IPS-18c (cell line): ENCODE measurements around the gene DAAM1.

Source experiments
- H3K4me3 ChIP-seq: 2 replicates; pipeline ENCODE4 v1.7.0; 2013; ENCODE audit warnings: low read depth, mild to moderate bottlenecking, low read length, moderate library complexity; ENCODE audit not compliant: insufficient read depth
- H3K9me3 ChIP-seq: one replicate; pipeline ENCODE4 v1.6.1; 2013; ENCODE audit warnings: mild to moderate bottlenecking, low read length, moderate library complexity; ENCODE audit not compliant: control insufficient read depth, insufficient read depth

DAAM1 gene

GRCh38 chr14:59311723-59312122, 123.3 kb downstream of the DAAM1 start:
- Histone ChIP-seq H3K9me3 (no peaks in the 10 kb centered on the region), H3K4me3 (no peak overlapping the region)

GRCh38 chr14:59313144-59313651, 124.7 kb downstream of the DAAM1 start:
- H3K4me3 ChIP-seq = no peak overlapping the region
- H3K9me3 ChIP-seq = no peaks in the 10 kb centered on the region

GRCh38 chr14:59313658-59314608, 125.5 kb downstream of the DAAM1 start:
- no peaks in the 10 kb centered on the region for H3K9me3 ChIP-seq

DNA sequence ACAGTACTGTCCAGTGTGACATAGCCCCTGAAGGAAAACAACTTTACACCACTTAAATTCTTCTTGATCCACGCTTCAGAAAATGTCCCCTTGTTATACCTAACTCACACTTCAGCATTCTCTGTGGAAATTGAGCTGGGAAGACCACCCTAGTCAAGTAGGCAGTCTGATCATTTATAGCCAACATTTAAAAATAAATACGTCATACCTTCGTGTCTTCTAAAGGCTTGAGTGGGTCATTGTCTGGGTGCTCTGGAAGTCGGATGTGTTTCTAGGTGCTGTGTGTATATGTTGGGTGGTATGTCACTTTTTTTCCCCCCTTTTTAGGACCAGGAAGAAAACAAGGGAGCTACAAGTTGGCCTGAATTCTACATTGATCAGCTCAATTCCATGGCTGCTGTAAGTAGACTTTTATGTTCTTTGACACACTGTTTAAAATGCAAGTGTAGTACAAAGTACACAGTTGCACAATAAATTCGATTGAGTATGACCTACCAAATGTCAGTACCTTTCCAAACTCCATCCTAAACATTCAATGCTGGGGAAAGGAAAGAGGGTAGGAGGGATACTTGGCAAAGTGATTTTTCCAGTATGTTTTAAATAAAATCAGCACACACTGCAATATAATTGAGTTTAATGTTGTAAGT, 126.6 kb downstream of the DAAM1 start:
- Histone ChIP-seq H3K4me3 (no peak overlapping the region), H3K9me3 (no peaks in the 10 kb centered on the region)

More at GRCh38 chr14:59313658-59314608, 125.5 kb downstream of the DAAM1 start:
- no peak overlapping the region for H3K4me3 ChIP-seq

GRCh38 chr14:59316151-59316830, 127.8 kb downstream of the DAAM1 start:
- Histone ChIP-seq H3K4me3 (no peak overlapping the region), H3K9me3 (no peaks in the 10 kb centered on the region)

DNA sequence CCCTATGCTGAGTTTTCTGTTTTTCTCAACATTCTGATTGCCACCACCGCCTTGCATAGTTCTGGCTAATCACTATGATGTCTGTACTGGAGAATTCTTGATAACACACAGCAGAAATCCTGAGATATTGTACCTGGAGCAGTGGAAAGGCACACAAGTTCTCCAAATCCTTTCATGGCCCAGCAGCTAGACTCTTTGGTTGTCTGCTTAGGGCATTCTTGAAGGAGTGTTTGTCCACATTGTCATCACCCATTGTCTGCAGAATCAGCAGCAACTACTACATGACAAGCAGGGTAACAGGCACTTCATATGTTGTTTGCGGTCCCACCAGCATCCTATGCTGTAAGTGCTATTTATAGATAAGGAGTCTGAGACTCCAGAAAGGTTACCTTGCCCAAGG, 128.9 kb downstream of the DAAM1 start:
- H3K4me3 ChIP-seq = no peak overlapping the region
- H3K9me3 ChIP-seq = no peaks in the 10 kb centered on the region

DNA sequence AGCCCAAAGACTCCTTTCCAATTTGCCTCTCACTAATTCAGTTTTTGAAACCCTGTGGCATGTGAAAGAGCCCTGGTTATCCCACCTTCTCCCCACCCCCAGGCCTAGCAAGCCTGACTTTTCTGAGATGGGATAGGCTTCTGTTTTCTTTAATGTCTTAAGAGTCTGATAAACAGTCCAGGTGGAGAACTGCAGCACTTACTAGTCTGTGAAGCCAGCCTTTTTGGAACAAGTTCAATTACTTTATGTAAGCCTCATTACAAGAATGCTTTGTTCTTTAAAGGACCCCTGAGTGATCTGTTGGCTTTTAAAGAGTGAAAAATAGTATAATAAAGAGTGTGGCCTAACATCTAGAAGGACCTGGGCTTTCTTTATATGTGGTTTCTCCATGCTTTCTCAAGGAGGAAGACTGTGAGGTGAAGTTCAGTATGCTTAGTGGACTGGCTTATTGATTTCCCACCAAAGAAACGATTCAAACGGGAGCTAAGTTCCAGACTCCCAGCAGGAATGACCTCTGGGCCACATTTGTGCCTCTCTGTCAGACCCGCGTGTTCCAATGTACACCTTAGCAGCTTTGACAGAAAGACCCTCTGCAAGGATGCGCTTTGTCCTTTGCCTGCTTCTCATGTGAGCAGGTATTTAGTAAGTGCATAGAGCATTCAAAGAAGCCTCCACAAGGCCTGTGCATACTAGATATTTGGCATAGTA, 129.5 kb downstream of the DAAM1 start:
- H3K4me3 ChIP-seq = no peak overlapping the region
- H3K9me3 ChIP-seq = no peaks in the 10 kb centered on the region

DNA sequence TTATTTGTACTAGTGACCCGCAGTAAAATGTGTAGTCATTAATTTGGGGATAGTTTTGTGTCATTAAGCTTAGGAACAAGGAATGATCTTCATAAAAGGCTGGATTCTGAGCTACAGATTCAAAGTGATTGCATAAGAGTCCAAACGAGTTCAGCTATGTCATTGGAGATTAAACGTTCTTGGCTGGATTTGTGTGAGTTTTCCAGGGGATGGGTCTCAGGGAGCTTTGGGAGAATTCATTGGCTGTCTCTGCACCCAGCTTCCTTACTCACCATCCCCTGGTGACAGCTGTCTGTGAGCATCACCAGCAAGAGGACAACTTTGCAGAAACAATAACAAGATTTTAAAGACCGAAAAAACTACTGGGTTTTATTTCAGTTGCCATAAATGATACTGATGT, 130.4 kb downstream of the DAAM1 start:
- no peaks in the 10 kb centered on the region for H3K9me3 ChIP-seq
- H3K4me3 ChIP-seq = no peak overlapping the region

- Histone ChIP-seq H3K4me3 (no peak overlapping the region), H3K9me3 (no peaks in the 10 kb centered on the region)
These were observed 131.9 kb downstream of the DAAM1 start for GRCh38 chr14:59320361-59320760.

DNA sequence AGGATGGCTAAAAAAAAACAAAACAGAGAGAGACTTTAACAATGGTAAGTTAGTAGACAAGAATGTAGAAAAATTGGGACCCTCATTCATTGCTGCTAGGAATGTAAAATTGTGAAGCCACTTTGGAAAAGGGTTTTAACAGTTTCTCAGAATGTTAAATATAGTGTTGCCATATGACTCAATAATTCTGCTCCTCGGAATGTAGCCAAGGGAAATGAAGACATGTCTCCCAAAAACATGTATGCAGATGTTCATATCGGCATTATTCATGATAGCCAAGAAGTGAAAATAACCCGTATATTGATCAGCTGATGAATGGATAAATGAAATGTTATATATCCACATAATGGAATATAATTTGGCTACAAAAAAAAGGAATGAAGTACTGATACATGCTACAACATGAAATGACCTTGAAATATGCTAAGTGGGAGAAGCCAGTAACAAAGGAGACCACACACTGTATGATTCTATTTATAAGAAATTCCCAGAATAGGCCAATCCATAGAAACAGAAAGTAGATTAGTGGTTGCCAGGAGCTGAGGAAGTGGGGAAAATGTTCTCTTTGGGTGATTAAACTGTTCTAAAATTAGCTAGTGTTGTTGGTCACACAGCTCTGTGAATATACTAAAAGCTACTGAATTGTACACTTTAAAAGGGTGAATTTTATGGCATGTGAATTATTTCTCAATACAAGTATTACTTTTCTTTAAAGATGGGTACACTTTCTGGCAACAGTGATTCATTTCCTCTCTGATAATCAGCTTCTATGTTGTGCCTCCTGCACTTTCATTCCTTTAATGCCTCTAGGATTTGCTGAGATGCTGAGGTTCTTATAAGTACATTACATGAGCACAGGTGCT, 132.5 kb downstream of the DAAM1 start:
- Histone ChIP-seq H3K9me3 (no peaks in the 10 kb centered on the region), H3K4me3 (no peak overlapping the region)

DNA sequence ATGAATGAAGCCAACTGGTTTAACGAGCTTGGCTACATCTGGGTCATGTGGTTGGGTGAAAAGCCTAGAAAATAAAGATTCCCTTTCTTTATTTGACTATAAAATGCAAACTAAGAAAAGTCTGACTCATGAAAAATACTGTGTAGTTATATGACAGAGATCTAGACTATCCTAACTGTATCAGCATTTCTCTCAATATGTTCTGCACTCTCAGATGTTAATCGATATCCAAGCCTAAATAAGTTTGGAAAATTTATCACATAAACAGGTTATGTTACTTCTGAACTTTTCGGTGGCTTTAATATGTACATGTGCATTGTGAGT, 133.1 kb downstream of the DAAM1 start:
- H3K9me3 ChIP-seq = no peaks in the 10 kb centered on the region
- no peak overlapping the region for H3K4me3 ChIP-seq

GRCh38 chr14:59325906-59326305, 137.4 kb downstream of the DAAM1 start:
- no peaks in the 10 kb centered on the region for H3K9me3 ChIP-seq
- no peak overlapping the region for H3K4me3 ChIP-seq

DNA sequence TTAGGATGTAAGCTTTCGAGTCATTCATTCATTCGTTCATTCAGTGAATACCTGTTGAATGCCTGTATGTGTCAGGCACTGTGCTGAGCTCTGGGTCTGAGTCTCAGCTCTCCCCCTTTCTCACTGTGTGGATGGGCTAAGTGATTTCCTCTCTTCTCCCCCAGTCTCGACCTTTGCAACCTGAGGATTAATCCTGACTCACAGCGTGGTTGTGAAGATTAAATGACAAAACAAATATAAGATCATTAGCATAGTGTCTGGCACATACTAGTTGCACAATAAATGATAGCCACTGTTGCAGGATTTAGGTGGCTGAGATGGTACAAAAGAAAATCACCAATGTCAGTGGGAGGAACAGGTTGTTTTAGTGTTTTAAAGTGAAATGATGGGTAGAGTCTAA, 140.0 kb downstream of the DAAM1 start:
- no peaks in the 10 kb centered on the region for H3K9me3 ChIP-seq
- H3K4me3 ChIP-seq = no peak overlapping the region

DNA sequence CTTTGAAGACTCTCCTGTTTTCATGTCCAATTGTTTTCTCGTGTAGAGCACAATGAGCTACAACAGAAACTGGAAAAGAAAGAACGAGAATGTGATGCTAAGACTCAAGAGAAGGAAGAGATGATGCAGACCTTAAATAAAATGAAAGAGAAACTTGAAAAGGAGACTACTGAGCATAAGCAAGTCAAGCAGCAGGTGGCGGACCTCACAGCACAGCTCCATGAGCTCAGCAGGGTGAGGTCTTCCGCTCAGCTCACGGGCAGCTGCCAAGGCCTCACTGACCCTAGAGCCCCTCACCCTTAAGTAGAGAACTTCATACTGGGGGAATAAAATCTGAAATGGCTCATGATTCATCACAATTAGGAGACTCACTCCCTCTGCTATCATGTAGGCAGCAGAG, 142.0 kb downstream of the DAAM1 start:
- H3K4me3 ChIP-seq = no peak overlapping the region
- H3K9me3 ChIP-seq = no peaks in the 10 kb centered on the region

DNA sequence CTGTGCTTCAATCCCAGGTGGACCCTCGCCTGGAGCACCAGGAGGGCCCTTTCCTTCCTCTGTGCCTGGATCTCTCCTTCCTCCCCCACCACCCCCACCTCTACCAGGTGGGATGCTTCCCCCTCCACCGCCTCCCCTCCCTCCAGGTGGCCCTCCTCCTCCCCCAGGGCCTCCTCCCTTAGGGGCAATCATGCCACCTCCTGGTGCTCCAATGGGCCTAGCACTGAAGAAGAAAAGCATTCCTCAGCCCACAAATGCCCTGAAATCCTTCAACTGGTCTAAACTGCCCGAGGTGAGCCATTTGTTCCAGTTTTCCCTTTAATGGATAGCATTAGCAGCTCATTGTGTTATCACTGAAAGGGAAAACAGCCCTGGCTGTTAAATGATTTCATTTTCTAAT, 142.8 kb downstream of the DAAM1 start:
- Histone ChIP-seq H3K9me3 (no peaks in the 10 kb centered on the region), H3K4me3 (no peak overlapping the region)

- Histone ChIP-seq H3K9me3 (no peaks in the 10 kb centered on the region), H3K4me3 (no peak overlapping the region)
These were observed 144.3 kb downstream of the DAAM1 start for GRCh38 chr14:59332727-59333126.
